HCT116 (cell line): ENCODE data around the gene TUNAR. TPM values are rescaled to one million over a fixed set of nuclear protein-coding genes. Genes with fewer than 3 reads are reported as not detected.

ENCODE experiments used
- ATAC-seq: fragments of 200-7000 bp; cut with Tn5 transposase; 2 replicates; pipeline ENCODE4 v1.9.1; 2020; ENCODE audit warnings: mild to moderate bottlenecking, moderate library complexity
- BruUV-seq: library from RNA; stranded (reverse); fragments of 400-500 nt; replicated peaks from 2 replicates; lab custom pipeline; 2021; lab: Mats Ljungman, UMichigan
- CTCF ChIA-PET: fragments of 300-600 bp; sonication (Branson Sonifier 250); formaldehyde crosslinking; loops from one replicate; lab custom pipeline; 2021; ENCODE audit warnings: antibody characterized with exemption; lab: Charles Lee
- POLR2A ChIA-PET: fragments of 300-600, 350-600 bp; sonication (Branson Sonifier 250); formaldehyde crosslinking; loops from one replicate; lab custom pipeline; 2021; ENCODE audit warnings: antibody characterized with exemption; lab: Charles Lee
- RAD21 ChIA-PET, 2 experiments: fragments of 300-600 bp; sonication (Branson Sonifier 250); formaldehyde crosslinking; loops; one replicate each; lab custom pipeline; 2023; ENCODE audit warnings: low total read pairs in 2 of 2; ENCODE audit not compliant: uncharacterized antibody in 2 of 2, unreplicated experiment in 2 of 2, low non-redundant PET in 1 of 2; lab: Charles Lee
- DNase-seq: peaks from one replicate; pipeline ENCODE4 v3.0.0-alpha.2; 2010; ENCODE audit warnings: low read depth, low spot score
- H2AFZ ChIP-seq: fragments of 200-600 bp; shearing (Covaris generic), sonication (generic); 2 replicates; pipeline ENCODE4 v1.6.1; 2017; ENCODE audit warnings: low read depth, mixed run types, mixed read lengths, antibody characterized with exemption, low read length; ENCODE audit not compliant: poor library complexity, severe bottlenecking
- H3K27ac ChIP-seq: 2 replicates; pipeline ENCODE4 v1.5.1; 2012; ENCODE audit warnings: low read depth, low read length
- H3K27me3 ChIP-seq: fragments of 200-600 bp; sonication (generic); 2 replicates; pipeline ENCODE4 v1.6.1; 2016; ENCODE audit warnings: mixed run types, low read length, mixed read lengths; ENCODE audit not compliant: insufficient read depth
- H3K36me3 ChIP-seq, 2 experiments: fragments of 200-500 bp in 1 of 2; fragments of 200-600 bp in 1 of 2; sonication (Bioruptor generic) in 1 of 2; sonication (generic) in 1 of 2; 2 replicates each; pipeline versions ENCODE4 v1.5.1 to v1.6.1; 2014 to 2016; ENCODE audit warnings: low read length in 2 of 2, inconsistent platforms in 1 of 2, mixed read lengths in 1 of 2, mixed run types in 1 of 2; ENCODE audit not compliant: insufficient read depth in 2 of 2, control insufficient read depth in 1 of 2
- H3K4me1 ChIP-seq, 2 experiments: fragments of 200-600 bp in 1 of 2; sonication (generic) in 1 of 2; 2 replicates each; pipeline versions ENCODE4 v1.5.1 to v1.6.1; 2012 to 2017; ENCODE audit warnings: low read length in 2 of 2, inconsistent platforms in 1 of 2, mild to moderate bottlenecking in 1 of 2, mixed read lengths in 1 of 2, mixed run types in 1 of 2, moderate library complexity in 1 of 2; ENCODE audit not compliant: insufficient read depth in 2 of 2, control insufficient read depth in 1 of 2
- H3K4me2 ChIP-seq: fragments of 200-600 bp; sonication (generic); 2 replicates; pipeline ENCODE4 v1.6.1; 2017; ENCODE audit warnings: mixed run types, low read length, mixed read lengths
- H3K4me3 ChIP-seq, 2 experiments: fragments of 200-600 bp in 1 of 2; sonication (generic) in 1 of 2; replicated peaks in 1 of 2; 2 replicates each; pipeline ENCODE4 v1.5.1; 2011 to 2016; ENCODE audit warnings: low read length in 2 of 2, control low read depth in 1 of 2, low read depth in 1 of 2, mild to moderate bottlenecking in 1 of 2, mixed read lengths in 1 of 2, mixed run types in 1 of 2
- H3K79me2 ChIP-seq: fragments of 200-600 bp; sonication (generic); 2 replicates; pipeline ENCODE4 v1.6.1; 2017; ENCODE audit warnings: mild to moderate bottlenecking, mixed run types, low read length, moderate library complexity, mixed read lengths; ENCODE audit not compliant: insufficient read depth
- H3K9ac ChIP-seq: fragments of 200-600 bp; sonication (generic); 2 replicates; pipeline ENCODE4 v1.6.1; 2016; ENCODE audit warnings: low read length, mixed read lengths
- H3K9me2 ChIP-seq: fragments of 200-600 bp; sonication (generic), shearing (Covaris generic); 2 replicates; pipeline ENCODE4 v1.6.1; 2017; ENCODE audit warnings: mixed run types, mild to moderate bottlenecking, moderate library complexity; ENCODE audit not compliant: insufficient read depth
- H3K9me3 ChIP-seq, 2 experiments: fragments of 200-500 bp in 1 of 2; fragments of 200-600 bp in 1 of 2; sonication (Bioruptor generic) in 1 of 2; sonication (generic) in 1 of 2; 2 replicates each; pipeline ENCODE4 v1.6.1; 2014 to 2017; ENCODE audit warnings: low read length in 2 of 2, mixed read lengths in 2 of 2, inconsistent platforms in 1 of 2, low read depth in 1 of 2, mild to moderate bottlenecking in 1 of 2, mixed run types in 1 of 2, moderate library complexity in 1 of 2; ENCODE audit not compliant: control insufficient read depth in 1 of 2, insufficient read depth in 1 of 2
- H4K20me1 ChIP-seq: fragments of 200-600 bp; sonication (generic), shearing (Covaris generic); 2 replicates; pipeline ENCODE4 v1.6.1; 2017; ENCODE audit warnings: mixed run types, mild to moderate bottlenecking, moderate library complexity; ENCODE audit not compliant: insufficient read depth
- ATF3 ChIP-seq: IDR thresholded peaks from 2 replicates; pipeline ENCODE4 v1.6.1; 2012
- CEBPB ChIP-seq: IDR thresholded peaks from 2 replicates; pipeline ENCODE4 v1.6.1; 2012; ENCODE audit warnings: low read depth
- CTCF ChIP-seq, 3 experiments: fragments of 200-600 bp in 1 of 3; sonication (generic) in 1 of 3; IDR thresholded peaks in 2 of 3; conservative IDR thresholded peaks in 1 of 3; 2 replicates each; pipeline ENCODE4 v1.5.1; 2012 to 2017; ENCODE audit warnings: low read depth in 2 of 3, low read length in 2 of 3, antibody characterized with exemption in 1 of 3, borderline replicate concordance in 1 of 3, control low read depth in 1 of 3, mild to moderate bottlenecking in 1 of 3, mixed read lengths in 1 of 3, mixed run types in 1 of 3, moderate library complexity in 1 of 3; ENCODE audit not compliant: insufficient read depth in 1 of 3
- EGR1 ChIP-seq: IDR thresholded peaks from 2 replicates; pipeline ENCODE4 v1.6.1; 2012; ENCODE audit warnings: low read depth
- ELF1 ChIP-seq: IDR thresholded peaks from 2 replicates; pipeline ENCODE4 v1.6.1; 2012; ENCODE audit warnings: low read depth, borderline replicate concordance
- EZH2 ChIP-seq: fragments of 200-600 bp; sonication (generic); IDR thresholded peaks from 2 replicates; pipeline ENCODE4 v1.6.1; 2017; ENCODE audit warnings: antibody characterized with exemption, mixed run types
- EZH2phosphoT487 ChIP-seq: fragments of 200-600 bp; IDR thresholded peaks from 2 replicates; pipeline ENCODE4 v1.6.1; 2018; ENCODE audit warnings: antibody characterized with exemption, borderline replicate concordance
- FOSL1 ChIP-seq: IDR thresholded peaks from 2 replicates; pipeline ENCODE4 v1.6.1; 2012; ENCODE audit warnings: low read depth
- JUND ChIP-seq: IDR thresholded peaks from 2 replicates; pipeline ENCODE4 v1.6.1; 2012
- MAX ChIP-seq: IDR thresholded peaks from 2 replicates; pipeline ENCODE4 v1.6.1; 2012
- POLR2A ChIP-seq: IDR thresholded peaks from 2 replicates; pipeline ENCODE4 v1.7.0; 2011; ENCODE audit warnings: borderline replicate concordance; ENCODE audit not compliant: insufficient read depth, insufficient read length; ENCODE audit errors: extremely low read depth
- SIN3A ChIP-seq: IDR thresholded peaks from 2 replicates; pipeline ENCODE4 v1.6.1; 2012; ENCODE audit warnings: low read depth
- SP1 ChIP-seq: IDR thresholded peaks from 2 replicates; pipeline ENCODE4 v1.6.1; 2012; ENCODE audit warnings: low read depth
- SRF ChIP-seq: IDR thresholded peaks from 2 replicates; pipeline ENCODE4 v1.6.1; 2012; ENCODE audit warnings: low read depth
- YY1 ChIP-seq: IDR thresholded peaks from 2 replicates; pipeline ENCODE4 v1.6.1; 2011; ENCODE audit warnings: low read length, low read depth, moderate library complexity, mild to moderate bottlenecking; ENCODE audit not compliant: insufficient replicate concordance; ENCODE audit errors: extremely low read depth
- ZBTB33 ChIP-seq: IDR thresholded peaks from 2 replicates; pipeline ENCODE4 v1.6.1; 2011; ENCODE audit warnings: mild to moderate bottlenecking, low read length, moderate library complexity; ENCODE audit not compliant: insufficient replicate concordance; ENCODE audit errors: extremely low read depth
- ZFX ChIP-seq: fragments of 450-650 bp; IDR thresholded peaks from 2 replicates; pipeline ENCODE4 v1.6.1; 2017
- ZNF274 ChIP-seq: fragments of 200-500 bp; sonication (Bioruptor generic); IDR thresholded peaks from 2 replicates; pipeline ENCODE4 v1.6.1; 2014; ENCODE audit warnings: mild to moderate bottlenecking, low read depth, low read length, inconsistent platforms
- intact Hi-C: fragments of 100-400 bp; cut with micrococcal nuclease; formaldehyde crosslinking; loops from 2 replicates; pipeline ENCODE4 v1.10.0; 2022
- total RNA-seq: library from RNA; stranded (reverse); gene quantifications from one replicate; pipeline ENCODE4 v1.2.1, GENCODE V29; 2021; ENCODE audit not compliant: unreplicated experiment

TUNAR gene
- total RNA-seq, 1 experiment from 2014 or later, result not detected

- TF ChIP-seq CTCF (IDR thresholded peaks at IDR 0.05 in 2 of 3, conservative IDR thresholded peaks at IDR 0.05 in 1 of 3; ENCODE audit: borderline replicate concordance in 1 of 3, insufficient read depth in 1 of 3, low read depth in 2 of 3, low read length in 2 of 3) (no peak), JUND (no peak), ZFX (no peak)
- TF ChIP-seq, all 23 proteins: peak for 0
Measured at GRCh38 chr14:95869776-95870175, 6.9 kb upstream of the TUNAR start (continued).

- Histone ChIP-seq H3K9me3 (no peaks in the 10 kb centered on the region), H4K20me1 (no peaks in the 10 kb centered on the region), H3K27ac (no peak overlapping the region), H3K4me3 (no peak overlapping the region), H3K79me2 (no peaks in the 10 kb centered on the region), H2AFZ (no peak overlapping the region), H3K4me1 (no peaks in the 10 kb centered on the region), H3K36me3 (no peaks in the 10 kb centered on the region), H3K4me2 (no peak overlapping the region), H3K9ac (no peak overlapping the region), H3K9me2 (no peaks in the 10 kb centered on the region), H3K27me3 (peaks cover 56% of the 10 kb centered on the region)
- ATAC-seq, result no peak
- BruUV-seq, result no TSS peak
- RAD21 ChIA-PET, result no interaction called here
- POLR2A ChIA-PET, result no interaction called here
- TF ChIP-seq EZH2, result no peak
- TF ChIP-seq POLR2A, result no peak
- TF ChIP-seq SIN3A, result no peak
- no peak for TF ChIP-seq CTCF (IDR thresholded peaks at IDR 0.05 in 2 of 3, conservative IDR thresholded peaks at IDR 0.05 in 1 of 3; ENCODE audit: borderline replicate concordance in 1 of 3, insufficient read depth in 1 of 3, low read depth in 2 of 3, low read length in 2 of 3)
- TF ChIP-seq FOSL1, result no peak
- TF ChIP-seq CEBPB, result no peak
- no peak for TF ChIP-seq JUND
- no peak for TF ChIP-seq ELF1
- TF ChIP-seq SRF, result no peak
- TF ChIP-seq ZNF274, result no peak
- no peak for TF ChIP-seq MAX
- no peak for TF ChIP-seq ZFX
- no peak for TF ChIP-seq ZBTB33
- no peak for TF ChIP-seq ATF3
- TF ChIP-seq EZH2phosphoT487, result no peak
- TF ChIP-seq YY1, result no peak
- no peak for TF ChIP-seq EGR1
- no peak for TF ChIP-seq SP1
- no peak for DNase-seq
- intact Hi-C loops, result no loop called here
- CTCF ChIA-PET, result no interaction called here
Measured at GRCh38 chr14:95870772-95871171, 5.9 kb upstream of the TUNAR start.
